ENCODE results near the gene ENTPD8. TPM values are rescaled to one million over a fixed set of nuclear protein-coding genes. Genes with fewer than 3 reads are reported as not detected.

The ENTPD8 gene
- total RNA-seq, 1 experiment from 2014 or later, result not detected

- H2AFZ ChIP-seq (ENCODE audit: low read length), result no peak overlapping the region
- H4K20me1 ChIP-seq (ENCODE audit: insufficient read depth, low read depth, low read length), result peaks cover 22% of the 10 kb centered on the region
- H3K36me3 ChIP-seq (ENCODE audit: insufficient read depth, low read length), result peaks cover 10% of the 10 kb centered on the region
- H3K79me2 ChIP-seq (ENCODE audit: low read length), result peaks cover 16% of the 10 kb centered on the region
- peaks cover 56% of the 10 kb centered on the region for H3K4me1 ChIP-seq (ENCODE audit: low read length)
- H3K9me3 ChIP-seq (ENCODE audit: low read length), result no peaks in the 10 kb centered on the region
- H3K27me3 ChIP-seq (ENCODE audit: low read length), result no peaks in the 10 kb centered on the region
- H3K27ac ChIP-seq (ENCODE audit: low read length), result peak overlapping the region; percentile 74
- H3K9ac ChIP-seq (ENCODE audit: low read length), result peak overlapping the region; percentile 83
- no peak for DNase-seq
- peak overlapping the region; percentile 84 for H3K4me3 ChIP-seq (ENCODE audit: low read length)
- peak overlapping the region; percentile 96 for H3K4me2 ChIP-seq (ENCODE audit: low read depth, low read length, poor library complexity, severe bottlenecking)
- no peaks in the 10 kb centered on the region for H3K9me2 ChIP-seq (replicated peaks; ENCODE audit: insufficient read depth, low read length)
Measured at GRCh38 chr9:137457406-137458193, 16.4 kb upstream of the ENTPD8 start.

DNA sequence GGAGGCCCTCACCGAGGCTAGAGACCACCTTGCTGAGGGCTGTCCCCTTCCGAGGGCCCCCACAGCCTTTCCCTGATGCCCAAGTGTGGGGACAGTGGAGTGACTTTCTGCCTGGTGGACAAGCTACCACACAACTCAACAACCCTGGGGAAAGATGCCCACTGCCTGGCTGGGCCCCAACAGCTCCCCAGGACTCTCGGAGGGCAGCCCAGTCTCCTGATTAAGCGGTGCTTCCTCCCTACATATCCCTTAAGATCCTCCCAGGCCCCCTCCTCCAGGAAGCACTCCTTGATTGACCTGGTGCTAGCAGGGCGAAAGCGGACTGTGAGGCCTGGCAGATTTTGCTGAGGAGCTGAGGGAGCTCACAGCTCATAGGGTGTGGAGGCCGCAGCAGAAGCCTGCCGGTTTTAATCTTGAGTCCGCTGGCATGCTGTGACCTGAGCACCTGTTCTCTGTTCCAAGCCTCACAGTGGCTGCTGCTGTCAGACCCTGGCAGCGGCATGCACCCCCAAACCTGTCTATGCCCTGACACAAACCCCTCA, 15.8 kb upstream of the ENTPD8 start:
- peaks cover 27% of the 10 kb centered on the region for H4K20me1 ChIP-seq (ENCODE audit: insufficient read depth, low read depth, low read length)
- peak overlapping the region; percentile 90 for H3K27ac ChIP-seq (ENCODE audit: low read length)
- H3K27me3 ChIP-seq (ENCODE audit: low read length), result no peaks in the 10 kb centered on the region
- peak overlapping the region; percentile 84; the same call in 1 of the 2 replicates for H3K4me3 ChIP-seq (ENCODE audit: low read length)
- 0 out of 2 replicates have a peak overlapping the region, but pooled peaks have one; percentile 19 for H3K9ac ChIP-seq (ENCODE audit: low read length)
- H3K36me3 ChIP-seq (ENCODE audit: insufficient read depth, low read length), result peaks cover 12% of the 10 kb centered on the region
- peaks cover 16% of the 10 kb centered on the region for H3K79me2 ChIP-seq (ENCODE audit: low read length)
- H3K9me3 ChIP-seq (ENCODE audit: low read length), result no peaks in the 10 kb centered on the region
- peak overlapping the region; percentile 96 for H3K4me2 ChIP-seq (ENCODE audit: low read depth, low read length, poor library complexity, severe bottlenecking)
- no peak overlapping the region for H2AFZ ChIP-seq (ENCODE audit: low read length)
- no peaks in the 10 kb centered on the region for H3K9me2 ChIP-seq (replicated peaks; ENCODE audit: insufficient read depth, low read length)
- peaks cover 56% of the 10 kb centered on the region for H3K4me1 ChIP-seq (ENCODE audit: low read length)
- DNase-seq, result no peak

GRCh38 chr9:137456061-137456863, 15.1 kb upstream of the ENTPD8 start:
- no peaks in the 10 kb centered on the region for H3K9me2 ChIP-seq (replicated peaks; ENCODE audit: insufficient read depth, low read length)
- H3K79me2 ChIP-seq (ENCODE audit: low read length), result peaks cover 16% of the 10 kb centered on the region
- H3K9ac ChIP-seq (ENCODE audit: low read length), result peak overlapping the region; percentile 76
- peaks cover 56% of the 10 kb centered on the region for H3K4me1 ChIP-seq (ENCODE audit: low read length)
- no peaks in the 10 kb centered on the region for H3K27me3 ChIP-seq (ENCODE audit: low read length)
- peaks cover 27% of the 10 kb centered on the region for H4K20me1 ChIP-seq (ENCODE audit: insufficient read depth, low read depth, low read length)
- H3K27ac ChIP-seq (ENCODE audit: low read length), result peak overlapping the region; percentile 90
- peaks cover 12% of the 10 kb centered on the region for H3K36me3 ChIP-seq (ENCODE audit: insufficient read depth, low read length)
- no peak overlapping the region for H2AFZ ChIP-seq (ENCODE audit: low read length)
- peak overlapping the region; percentile 71; the same call in 1 of the 2 replicates for H3K4me3 ChIP-seq (ENCODE audit: low read length)
- DNase-seq, result no peak
- H3K9me3 ChIP-seq (ENCODE audit: low read length), result no peaks in the 10 kb centered on the region
- H3K4me2 ChIP-seq (ENCODE audit: low read depth, low read length, poor library complexity, severe bottlenecking), result peak overlapping the region; percentile 96

GRCh38 chr9:137455359-137455991, 14.3 kb upstream of the ENTPD8 start:
- Histone ChIP-seq H3K4me1 (ENCODE audit: low read length) (peaks cover 56% of the 10 kb centered on the region), H3K4me2 (ENCODE audit: low read depth, low read length, poor library complexity, severe bottlenecking) (peak overlapping the region; percentile 64), H3K27me3 (ENCODE audit: low read length) (no peaks in the 10 kb centered on the region), H3K9me2 (replicated peaks; ENCODE audit: insufficient read depth, low read length) (no peaks in the 10 kb centered on the region), H3K79me2 (ENCODE audit: low read length) (peaks cover 16% of the 10 kb centered on the region), H3K27ac (ENCODE audit: low read length) (peak overlapping the region; percentile 90), H2AFZ (ENCODE audit: low read length) (no peak overlapping the region), H3K36me3 (ENCODE audit: insufficient read depth, low read length) (peaks cover 12% of the 10 kb centered on the region), H3K9ac (ENCODE audit: low read length) (peak overlapping the region; percentile 76), H3K9me3 (ENCODE audit: low read length) (no peaks in the 10 kb centered on the region), H4K20me1 (ENCODE audit: insufficient read depth, low read depth, low read length) (peaks cover 27% of the 10 kb centered on the region), H3K4me3 (ENCODE audit: low read length) (peak overlapping the region; percentile 71; the same call in 1 of the 2 replicates)
- peak; percentile 82 for DNase-seq

DNA sequence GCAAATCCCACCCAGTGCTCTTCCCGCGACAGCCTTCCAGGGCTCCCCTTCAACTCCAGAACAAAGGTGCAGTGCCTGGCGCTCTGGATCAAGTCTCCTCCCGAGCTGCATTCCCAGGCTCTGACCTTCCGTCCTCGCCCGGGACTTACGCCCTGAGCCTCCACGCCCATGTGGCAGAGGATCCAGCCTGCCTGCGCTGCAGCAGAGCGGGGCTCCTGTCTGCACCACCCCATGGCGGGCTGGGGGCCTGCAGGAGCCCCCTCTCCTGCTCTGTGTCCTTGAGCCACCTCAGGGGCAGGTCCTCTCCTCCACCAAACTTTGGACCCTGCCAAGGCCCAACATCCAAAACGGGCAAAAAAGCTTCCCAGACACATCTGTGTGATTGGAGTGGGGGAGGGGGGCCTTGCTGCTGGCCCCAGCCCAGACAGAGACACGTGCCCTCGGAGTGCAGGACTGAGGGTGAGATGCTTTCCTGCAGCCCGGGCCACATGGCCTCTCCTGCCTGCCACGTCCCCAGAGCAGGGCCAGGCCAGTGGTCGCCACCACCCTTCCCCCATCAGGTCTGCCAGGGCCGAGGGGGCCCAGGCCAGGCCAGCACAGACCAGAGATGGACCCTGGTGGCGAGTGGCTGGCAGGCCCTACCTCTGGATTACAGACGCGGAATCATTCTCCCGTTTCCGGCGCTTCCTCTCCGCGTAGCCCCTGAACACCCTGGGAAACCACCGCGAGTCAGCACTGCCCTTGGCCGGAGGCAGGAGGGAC, 13.6 kb upstream of the ENTPD8 start:
- DNase-seq, result peak; percentile 56
- Histone ChIP-seq H3K79me2 (ENCODE audit: low read length) (peaks cover 16% of the 10 kb centered on the region), H3K4me1 (ENCODE audit: low read length) (peaks cover 50% of the 10 kb centered on the region), H3K9me2 (replicated peaks; ENCODE audit: insufficient read depth, low read length) (no peaks in the 10 kb centered on the region), H3K27ac (ENCODE audit: low read length) (peak overlapping the region; percentile 90), H2AFZ (ENCODE audit: low read length) (no peak overlapping the region), H3K9ac (ENCODE audit: low read length) (peak overlapping the region; percentile 76), H3K27me3 (ENCODE audit: low read length) (no peaks in the 10 kb centered on the region), H3K9me3 (ENCODE audit: low read length) (no peaks in the 10 kb centered on the region), H4K20me1 (ENCODE audit: insufficient read depth, low read depth, low read length) (peaks cover 27% of the 10 kb centered on the region), H3K36me3 (ENCODE audit: insufficient read depth, low read length) (peaks cover 12% of the 10 kb centered on the region), H3K4me2 (ENCODE audit: low read depth, low read length, poor library complexity, severe bottlenecking) (peak overlapping the region; percentile 64), H3K4me3 (ENCODE audit: low read length) (peak overlapping the region; percentile 71)

DNA sequence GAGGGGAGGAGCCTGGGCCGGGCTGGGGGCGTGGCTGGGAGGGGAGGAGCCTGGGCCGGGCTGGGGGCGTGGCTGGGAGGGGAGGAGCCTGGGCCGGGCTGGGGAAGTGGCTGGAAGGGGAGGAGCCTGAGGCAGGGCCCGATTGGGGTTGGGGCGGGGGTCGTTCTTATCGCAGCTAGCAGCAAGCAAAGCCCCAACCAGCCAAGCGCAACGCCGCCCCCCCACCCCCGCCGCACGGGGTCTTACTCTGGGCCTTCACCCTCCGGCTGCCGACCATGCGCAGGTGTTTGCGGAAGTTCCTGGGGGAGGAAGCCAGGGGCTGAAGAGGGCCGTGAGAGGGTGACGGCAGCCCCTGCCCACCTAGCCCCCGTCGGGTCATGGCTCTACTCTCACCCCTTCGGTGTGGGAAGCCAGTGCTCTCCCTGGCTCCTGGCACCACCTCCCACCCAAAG, 13.0 kb upstream of the ENTPD8 start:
- Histone ChIP-seq H3K79me2 (ENCODE audit: low read length) (peaks cover 16% of the 10 kb centered on the region), H3K27ac (ENCODE audit: low read length) (peak overlapping the region; percentile 90), H2AFZ (ENCODE audit: low read length) (no peak overlapping the region), H3K4me2 (ENCODE audit: low read depth, low read length, poor library complexity, severe bottlenecking) (peak overlapping the region; percentile 64), H3K9me3 (ENCODE audit: low read length) (no peaks in the 10 kb centered on the region), H3K9ac (ENCODE audit: low read length) (peak overlapping the region; percentile 76), H4K20me1 (ENCODE audit: insufficient read depth, low read depth, low read length) (peaks cover 27% of the 10 kb centered on the region), H3K4me3 (ENCODE audit: low read length) (peak overlapping the region; percentile 71), H3K27me3 (ENCODE audit: low read length) (no peaks in the 10 kb centered on the region), H3K9me2 (replicated peaks; ENCODE audit: insufficient read depth, low read length) (no peaks in the 10 kb centered on the region), H3K4me1 (ENCODE audit: low read length) (peaks cover 45% of the 10 kb centered on the region), H3K36me3 (ENCODE audit: insufficient read depth, low read length) (peaks cover 12% of the 10 kb centered on the region)
- DNase-seq, result peak; percentile 85

DNA sequence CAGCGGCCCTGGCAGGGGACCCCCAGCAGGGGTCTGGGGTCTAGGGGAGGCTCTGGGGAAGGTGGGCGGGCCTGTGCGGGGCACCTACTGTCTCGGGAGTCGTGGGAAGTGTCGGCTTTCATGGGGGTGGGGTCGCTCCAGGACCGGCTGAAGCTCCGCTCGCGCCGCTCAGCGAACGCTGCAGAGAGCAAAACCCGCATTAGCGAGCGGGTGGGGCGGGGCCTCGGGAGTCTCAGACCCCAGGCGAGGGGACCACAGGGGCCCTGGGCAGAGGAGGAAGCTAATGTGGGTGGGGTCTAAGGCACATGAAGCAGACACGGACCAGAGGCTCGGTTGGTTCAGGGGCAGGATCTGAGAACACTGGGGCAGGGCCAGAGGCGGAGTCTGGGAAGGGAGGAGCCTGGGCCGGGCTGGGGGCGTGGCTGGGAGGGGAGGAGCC, 12.5 kb upstream of the ENTPD8 start:
- Histone ChIP-seq H3K9me2 (replicated peaks; ENCODE audit: insufficient read depth, low read length) (no peaks in the 10 kb centered on the region), H3K9me3 (ENCODE audit: low read length) (no peaks in the 10 kb centered on the region), H3K4me3 (ENCODE audit: low read length) (no peak overlapping the region), H3K79me2 (ENCODE audit: low read length) (peaks cover 14% of the 10 kb centered on the region), H3K4me2 (ENCODE audit: low read depth, low read length, poor library complexity, severe bottlenecking) (no peak overlapping the region), H3K4me1 (ENCODE audit: low read length) (peaks cover 45% of the 10 kb centered on the region), H3K27me3 (ENCODE audit: low read length) (no peaks in the 10 kb centered on the region), H2AFZ (ENCODE audit: low read length) (no peak overlapping the region), H4K20me1 (ENCODE audit: insufficient read depth, low read depth, low read length) (peaks cover 27% of the 10 kb centered on the region), H3K27ac (ENCODE audit: low read length) (no peak overlapping the region), H3K9ac (ENCODE audit: low read length) (no peak overlapping the region), H3K36me3 (ENCODE audit: insufficient read depth, low read length) (peaks cover 12% of the 10 kb centered on the region)
- DNase-seq, result peak; percentile 85

Measured in Karpas-422 (cell line).